ENCODE data around the gene KLHL35.

Gene KLHL35

DNA sequence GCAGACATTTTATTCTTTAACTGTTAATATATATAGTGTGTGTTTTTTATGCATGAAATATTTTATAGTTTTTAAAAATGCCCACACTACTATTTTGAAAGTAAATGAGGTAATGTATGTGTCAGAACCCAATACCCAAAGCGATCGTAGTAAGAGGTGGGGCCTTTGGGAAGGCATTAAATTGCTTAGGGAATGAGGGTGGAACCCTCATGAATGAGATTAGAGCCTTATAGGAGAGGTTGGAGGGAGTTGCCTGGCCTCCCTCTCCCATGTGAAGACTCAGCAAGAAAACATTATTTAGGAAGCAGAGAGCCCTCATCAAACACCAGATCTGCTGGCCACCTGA is 11.1 kb downstream of the KLHL35 start:
- H3K4me3 ChIP-seq (ENCODE audit: low read depth in 1 of 2, low read length in 2 of 2), result no peak overlapping the region
- TF ChIP-seq EZH2 (IDR thresholded peaks at IDR 0.05; ENCODE audit: borderline replicate concordance, low read depth, low read length, severe bottlenecking), result no peak
- TF ChIP-seq, protein P1, sequence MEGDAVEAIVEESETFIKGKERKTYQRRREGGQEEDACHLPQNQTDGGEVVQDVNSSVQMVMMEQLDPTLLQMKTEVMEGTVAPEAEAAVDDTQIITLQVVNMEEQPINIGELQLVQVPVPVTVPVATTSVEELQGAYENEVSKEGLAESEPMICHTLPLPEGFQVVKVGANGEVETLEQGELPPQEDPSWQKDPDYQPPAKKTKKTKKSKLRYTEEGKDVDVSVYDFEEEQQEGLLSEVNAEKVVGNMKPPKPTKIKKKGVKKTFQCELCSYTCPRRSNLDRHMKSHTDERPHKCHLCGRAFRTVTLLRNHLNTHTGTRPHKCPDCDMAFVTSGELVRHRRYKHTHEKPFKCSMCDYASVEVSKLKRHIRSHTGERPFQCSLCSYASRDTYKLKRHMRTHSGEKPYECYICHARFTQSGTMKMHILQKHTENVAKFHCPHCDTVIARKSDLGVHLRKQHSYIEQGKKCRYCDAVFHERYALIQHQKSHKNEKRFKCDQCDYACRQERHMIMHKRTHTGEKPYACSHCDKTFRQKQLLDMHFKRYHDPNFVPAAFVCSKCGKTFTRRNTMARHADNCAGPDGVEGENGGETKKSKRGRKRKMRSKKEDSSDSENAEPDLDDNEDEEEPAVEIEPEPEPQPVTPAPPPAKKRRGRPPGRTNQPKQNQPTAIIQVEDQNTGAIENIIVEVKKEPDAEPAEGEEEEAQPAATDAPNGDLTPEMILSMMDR (IDR thresholded peaks at IDR 0.05; ENCODE audit: borderline replicate concordance, extremely low read depth, low read length, poor library complexity, severe bottlenecking), result no peak
- no peaks in the 10 kb centered on the region for H3K4me1 ChIP-seq (ENCODE audit: insufficient read depth, low read length)
- H3K9me3 ChIP-seq (ENCODE audit: insufficient read depth, low read length, severe bottlenecking), result no peaks in the 10 kb centered on the region
- H4K20me1 ChIP-seq (ENCODE audit: insufficient read depth, low read length), result peaks cover 3% of the 10 kb centered on the region; the same call in 1 of the 2 replicates
- no peak for ATAC-seq (ENCODE audit: insufficient read depth, low read depth)
- H3K79me2 ChIP-seq (ENCODE audit: insufficient read depth, low read length), result no peaks in the 10 kb centered on the region
- H3K4me2 ChIP-seq (ENCODE audit: insufficient read depth, low read length), result no peak overlapping the region
- no peaks in the 10 kb centered on the region for H3K27me3 ChIP-seq (ENCODE audit: insufficient read depth, low read length, poor library complexity)
- H3K36me3 ChIP-seq (ENCODE audit: insufficient read depth, low read length), result no peaks in the 10 kb centered on the region; the same call in 1 of the 2 replicates
- H3K9ac ChIP-seq (ENCODE audit: low read depth, low read length), result no peak overlapping the region
- no peak for DNase-seq
- H3K27ac ChIP-seq (ENCODE audit: low read length), result no peak overlapping the region
- no peak overlapping the region for H2AFZ ChIP-seq (ENCODE audit: low read depth, low read length)

DNA sequence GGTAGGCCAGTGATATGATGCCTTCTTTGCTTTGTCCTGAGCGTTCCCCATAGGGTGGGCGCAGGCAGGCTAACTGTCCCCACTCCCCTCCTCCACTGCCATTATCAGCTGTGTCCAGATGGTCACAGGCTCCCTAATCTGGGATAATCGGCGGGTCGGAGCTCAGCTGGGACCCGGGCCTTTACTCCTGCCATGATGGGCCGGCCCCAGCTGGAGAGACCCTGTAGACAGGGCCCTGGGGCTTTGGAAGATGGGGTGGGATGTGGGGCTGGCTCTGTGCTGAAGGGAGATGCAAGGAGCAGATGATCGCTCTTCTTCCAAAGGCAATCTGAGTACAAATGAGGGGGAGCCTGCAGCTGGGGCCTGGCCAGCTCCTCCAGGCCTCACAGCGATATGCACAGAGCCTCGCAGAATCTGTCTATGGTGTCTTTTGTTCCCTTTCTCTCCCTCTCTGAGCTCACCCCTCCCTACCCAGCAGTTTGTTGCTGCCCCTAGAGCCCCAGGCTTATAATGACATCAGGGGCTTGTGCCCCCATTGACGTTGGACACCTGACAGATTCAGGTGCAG is 11.9 kb downstream of the KLHL35 start:
- ATAC-seq (ENCODE audit: insufficient read depth, low read depth) (no peak), DNase-seq (no peak)
- H2AFZ ChIP-seq (ENCODE audit: low read depth, low read length), result no peak overlapping the region
- no peak overlapping the region for H3K4me3 ChIP-seq (ENCODE audit: low read depth in 1 of 2, low read length in 2 of 2)
- H3K9me3 ChIP-seq (ENCODE audit: insufficient read depth, low read length, severe bottlenecking), result no peaks in the 10 kb centered on the region
- H3K9ac ChIP-seq (ENCODE audit: low read depth, low read length), result no peak overlapping the region
- H3K79me2 ChIP-seq (ENCODE audit: insufficient read depth, low read length), result no peaks in the 10 kb centered on the region
- H3K27me3 ChIP-seq (ENCODE audit: insufficient read depth, low read length, poor library complexity), result no peaks in the 10 kb centered on the region
- H4K20me1 ChIP-seq (ENCODE audit: insufficient read depth, low read length), result peaks cover 3% of the 10 kb centered on the region; the same call in 1 of the 2 replicates
- no peak overlapping the region for H3K27ac ChIP-seq (ENCODE audit: low read length)
- H3K4me2 ChIP-seq (ENCODE audit: insufficient read depth, low read length), result no peak overlapping the region
- peaks cover 1% of the 10 kb centered on the region; the same call in 1 of the 2 replicates for H3K36me3 ChIP-seq (ENCODE audit: insufficient read depth, low read length)
- H3K4me1 ChIP-seq (ENCODE audit: insufficient read depth, low read length), result no peaks in the 10 kb centered on the region
- TF ChIP-seq, protein P1 (IDR thresholded peaks at IDR 0.05; ENCODE audit: borderline replicate concordance, extremely low read depth, low read length, poor library complexity, severe bottlenecking), result no peak
- no peak for TF ChIP-seq EZH2 (IDR thresholded peaks at IDR 0.05; ENCODE audit: borderline replicate concordance, low read depth, low read length, severe bottlenecking)

DNA sequence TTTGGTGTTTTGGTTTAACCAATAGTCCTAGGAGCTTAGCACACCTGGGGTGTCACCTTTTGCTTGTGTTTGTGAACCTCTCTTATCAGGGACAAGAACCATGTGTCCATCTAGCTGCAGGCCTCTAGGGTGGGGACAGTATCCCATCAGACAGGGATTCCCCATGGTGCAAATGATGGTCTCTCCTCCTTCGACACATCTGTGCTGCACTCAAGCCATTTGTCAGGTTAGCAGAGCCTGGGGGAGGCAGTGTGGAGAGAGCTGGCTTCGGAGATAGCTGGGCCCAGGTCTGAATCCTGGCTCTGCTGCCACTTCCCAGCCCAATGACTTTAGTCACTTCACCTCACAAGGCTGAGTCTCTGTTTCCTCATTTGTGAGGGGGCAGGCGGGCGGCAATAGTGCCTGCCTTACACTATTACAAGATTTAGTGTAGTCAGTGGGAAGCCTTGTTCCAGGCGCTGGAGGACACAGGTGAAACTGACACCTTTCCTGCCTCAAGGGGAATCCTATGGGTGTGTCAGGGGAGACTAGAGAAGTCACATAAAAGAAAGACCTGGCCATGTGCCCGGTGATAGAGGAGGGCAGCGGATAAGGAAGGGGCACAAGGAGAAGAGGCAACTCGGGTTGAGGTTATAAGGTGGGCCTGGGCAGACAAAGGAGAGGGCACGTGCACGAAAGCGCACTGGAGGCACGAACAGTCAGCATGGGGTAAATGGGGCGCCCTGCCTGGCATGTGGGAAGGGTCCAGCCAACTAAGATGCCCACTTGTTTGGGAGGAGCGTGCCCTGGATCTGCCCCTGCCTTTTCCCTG is 12.6 kb downstream of the KLHL35 start:
- Histone ChIP-seq H3K79me2 (ENCODE audit: insufficient read depth, low read length) (no peaks in the 10 kb centered on the region), H3K4me2 (ENCODE audit: insufficient read depth, low read length) (no peak overlapping the region), H3K4me1 (ENCODE audit: insufficient read depth, low read length) (no peaks in the 10 kb centered on the region), H3K4me3 (ENCODE audit: low read depth in 1 of 2, low read length in 2 of 2) (no peak overlapping the region), H3K9me3 (ENCODE audit: insufficient read depth, low read length, severe bottlenecking) (no peaks in the 10 kb centered on the region), H3K9ac (ENCODE audit: low read depth, low read length) (no peak overlapping the region), H3K36me3 (ENCODE audit: insufficient read depth, low read length) (peaks cover 4% of the 10 kb centered on the region; the same call in 1 of the 2 replicates), H3K27ac (ENCODE audit: low read length) (no peak overlapping the region), H2AFZ (ENCODE audit: low read depth, low read length) (no peak overlapping the region), H4K20me1 (ENCODE audit: insufficient read depth, low read length) (peaks cover 3% of the 10 kb centered on the region; the same call in 1 of the 2 replicates), H3K27me3 (ENCODE audit: insufficient read depth, low read length, poor library complexity) (no peaks in the 10 kb centered on the region)
- no peak for ATAC-seq (ENCODE audit: insufficient read depth, low read depth)
- no peak for DNase-seq
- no peak for TF ChIP-seq EZH2 (IDR thresholded peaks at IDR 0.05; ENCODE audit: borderline replicate concordance, low read depth, low read length, severe bottlenecking)
- TF ChIP-seq, protein P1 (IDR thresholded peaks at IDR 0.05; ENCODE audit: borderline replicate concordance, extremely low read depth, low read length, poor library complexity, severe bottlenecking), result no peak
